Non-pigmented ciliary epithelial cell (primary cell): Measurements from ENCODE around the gene RELT.

Experiments used
- DNase-seq: peaks from one replicate; pipeline ENCODE4 v3.0.0-alpha.2; 2010; ENCODE audit warnings: low read depth

RELT gene

GRCh38 chr11:73348838-73349237 is 27.4 kb upstream of the RELT start:
- DNase-seq, result no peak

GRCh38 chr11:73349633-73350032 is 26.6 kb upstream of the RELT start:
- no peak for DNase-seq

GRCh38 chr11:73350908-73351636 is 25.1 kb upstream of the RELT start:
- DNase-seq, result peak; percentile 37

- no peak for DNase-seq
These were observed 22.8 kb upstream of the RELT start for GRCh38 chr11:73353422-73353821.

GRCh38 chr11:73355109-73355508 is 21.1 kb upstream of the RELT start:
- DNase-seq, result no peak

GRCh38 chr11:73356979-73357860 is 19.0 kb upstream of the RELT start:
- no peak for DNase-seq

- no peak for DNase-seq
These were observed 18.1 kb upstream of the RELT start for GRCh38 chr11:73358071-73358470.

- DNase-seq, result no peak
These were observed 16.9 kb upstream of the RELT start for GRCh38 chr11:73359341-73359740.

GRCh38 chr11:73359930-73360742 is 16.1 kb upstream of the RELT start:
- DNase-seq, result no peak

- no peak for DNase-seq
These were observed 15.3 kb upstream of the RELT start for GRCh38 chr11:73360743-73361369.

- DNase-seq, result no peak
These were observed 14.0 kb upstream of the RELT start for GRCh38 chr11:73361953-73362776.

GRCh38 chr11:73363147-73363546 is 13.1 kb upstream of the RELT start:
- DNase-seq, result no peak

- DNase-seq, result no peak
These were observed 10.6 kb upstream of the RELT start for GRCh38 chr11:73365352-73366264.

- DNase-seq, result no peak
These were observed 10.0 kb upstream of the RELT start for GRCh38 chr11:73366265-73366610.

- DNase-seq, result no peak
These were observed 9.2 kb upstream of the RELT start for GRCh38 chr11:73366953-73367352.

- no peak for DNase-seq
These were observed 8.6 kb upstream of the RELT start for GRCh38 chr11:73367482-73368024.

GRCh38 chr11:73372375-73372993 is 3.7 kb upstream of the RELT start:
- no peak for DNase-seq

GRCh38 chr11:73374151-73374550 is 2.0 kb upstream of the RELT start:
- no peak for DNase-seq

GRCh38 chr11:73375830-73376159 is 404 bp upstream of the RELT start:
- no peak for DNase-seq
